ENCODE data around the gene LRRC2.
"Not testable (repeated sequence)": the region's sequence is repeated elsewhere in the genome, so short reads cannot be mapped to it uniquely, and the experiment has no call there.

The LRRC2 gene

GRCh38 chr3:46566040-46566641 lies at the start of gene LRRC2:
Gene LRRC2 (minus strand): TSS chr3:46566302. CDS start chr3:46551591, 14,711 bp downstream.
- no peak for DNase-seq

- DNase-seq: no peak
Observed at GRCh38 chr3:46615050-46615775, 49.1 kb upstream of the LRRC2 start.

- DNase-seq: no peak
Observed at GRCh38 chr3:46614431-46614830, 48.3 kb upstream of the LRRC2 start.

- no peak for DNase-seq
Observed at GRCh38 chr3:46613313-46614005, 47.4 kb upstream of the LRRC2 start.

GRCh38 chr3:46612324-46612723 lies 46.2 kb upstream of the LRRC2 start, which contains the start of gene FAM240A:
Gene FAM240A (plus strand): TSS chr3:46612525. CDS start chr3:46612684, 159 bp downstream.
- no peak for DNase-seq

GRCh38 chr3:46609944-46610722 lies 44.0 kb upstream of the LRRC2 start:
- no peak for DNase-seq

- no peak for DNase-seq
Observed at GRCh38 chr3:46609212-46609721, 43.2 kb upstream of the LRRC2 start.

- no peak for DNase-seq
Observed at GRCh38 chr3:46607603-46608028, 41.5 kb upstream of the LRRC2 start.

- DNase-seq: no peak
Observed at GRCh38 chr3:46604127-46604526, 38.0 kb upstream of the LRRC2 start.

GRCh38 chr3:46603446-46604046 lies 37.4 kb upstream of the LRRC2 start:
- no peak for DNase-seq

- DNase-seq: no peak
Observed at GRCh38 chr3:46599590-46599989, 33.5 kb upstream of the LRRC2 start.

- DNase-seq: no peak
Observed at GRCh38 chr3:46595819-46596314, 29.8 kb upstream of the LRRC2 start.

GRCh38 chr3:46594723-46595122 lies 28.6 kb upstream of the LRRC2 start:
- no peak for DNase-seq

GRCh38 chr3:46593979-46594378 lies 27.9 kb upstream of the LRRC2 start:
- DNase-seq: no peak

GRCh38 chr3:46593274-46593862 lies 27.3 kb upstream of the LRRC2 start:
- DNase-seq: no peak

- DNase-seq: not testable (repeated sequence)
Observed at GRCh38 chr3:46587268-46587667, 21.2 kb upstream of the LRRC2 start.

GRCh38 chr3:46586738-46587246 lies 20.7 kb upstream of the LRRC2 start:
- no peak for DNase-seq

GRCh38 chr3:46585799-46586693 lies 19.9 kb upstream of the LRRC2 start:
- DNase-seq: no peak

GRCh38 chr3:46584598-46585467 lies 18.7 kb upstream of the LRRC2 start:
- no peak for DNase-seq

Data from NCI-H2107 (cell line).